PFSK-1 (cell line): ENCODE results near the gene LRRIQ1.

Experiments used
- FOXP2 ChIP-seq: optimal IDR thresholded peaks from 2 replicates; pipeline ENCODE3; 2011; ENCODE audit warnings: borderline replicate concordance, control low read depth, inconsistent platforms; ENCODE audit not compliant: insufficient read depth; ENCODE audit errors: extremely low read length, extremely low read depth
- POLR2AphosphoS5 ChIP-seq: IDR thresholded peaks from 2 replicates; pipeline ENCODE4 v1.6.1; 2012; ENCODE audit warnings: low read depth, mild to moderate bottlenecking, control low read depth, low read length, moderate library complexity
- TAF1 ChIP-seq: IDR thresholded peaks from 2 replicates; pipeline ENCODE4 v1.6.1; 2012; ENCODE audit warnings: low read length, control low read depth, borderline replicate concordance; ENCODE audit not compliant: insufficient read depth
- TF ChIP-seq, protein P1 (sequence below), 2 experiments: IDR thresholded peaks; 2 replicates each; pipeline versions ENCODE4 v1.6.1 to v1.8.0; 2011 to 2012; ENCODE audit warnings: low read depth in 2 of 2, low read length in 2 of 2, control low read depth in 1 of 2, inconsistent platforms in 1 of 2, mild to moderate bottlenecking in 1 of 2, moderate library complexity in 1 of 2; ENCODE audit not compliant: insufficient read depth in 1 of 2

DNA sequence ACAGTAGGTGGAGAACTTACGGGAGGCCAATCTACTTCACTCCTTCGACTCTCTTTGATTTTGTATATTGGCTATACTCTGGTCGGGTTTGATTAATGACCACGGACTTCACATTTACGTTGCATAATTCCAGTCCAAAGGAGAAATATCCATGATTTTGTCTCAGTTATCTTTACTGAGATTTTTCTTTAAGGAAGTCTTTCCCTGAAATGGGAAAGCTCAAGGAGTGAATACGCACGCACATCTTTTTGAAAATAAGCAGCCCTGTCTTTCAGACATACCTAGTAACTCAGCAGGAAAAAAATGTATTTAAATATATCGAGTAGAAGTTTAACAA, 238.1 kb downstream of the LRRIQ1 start:
- TF ChIP-seq POLR2AphosphoS5, result no peak
- TF ChIP-seq, protein P1, sequence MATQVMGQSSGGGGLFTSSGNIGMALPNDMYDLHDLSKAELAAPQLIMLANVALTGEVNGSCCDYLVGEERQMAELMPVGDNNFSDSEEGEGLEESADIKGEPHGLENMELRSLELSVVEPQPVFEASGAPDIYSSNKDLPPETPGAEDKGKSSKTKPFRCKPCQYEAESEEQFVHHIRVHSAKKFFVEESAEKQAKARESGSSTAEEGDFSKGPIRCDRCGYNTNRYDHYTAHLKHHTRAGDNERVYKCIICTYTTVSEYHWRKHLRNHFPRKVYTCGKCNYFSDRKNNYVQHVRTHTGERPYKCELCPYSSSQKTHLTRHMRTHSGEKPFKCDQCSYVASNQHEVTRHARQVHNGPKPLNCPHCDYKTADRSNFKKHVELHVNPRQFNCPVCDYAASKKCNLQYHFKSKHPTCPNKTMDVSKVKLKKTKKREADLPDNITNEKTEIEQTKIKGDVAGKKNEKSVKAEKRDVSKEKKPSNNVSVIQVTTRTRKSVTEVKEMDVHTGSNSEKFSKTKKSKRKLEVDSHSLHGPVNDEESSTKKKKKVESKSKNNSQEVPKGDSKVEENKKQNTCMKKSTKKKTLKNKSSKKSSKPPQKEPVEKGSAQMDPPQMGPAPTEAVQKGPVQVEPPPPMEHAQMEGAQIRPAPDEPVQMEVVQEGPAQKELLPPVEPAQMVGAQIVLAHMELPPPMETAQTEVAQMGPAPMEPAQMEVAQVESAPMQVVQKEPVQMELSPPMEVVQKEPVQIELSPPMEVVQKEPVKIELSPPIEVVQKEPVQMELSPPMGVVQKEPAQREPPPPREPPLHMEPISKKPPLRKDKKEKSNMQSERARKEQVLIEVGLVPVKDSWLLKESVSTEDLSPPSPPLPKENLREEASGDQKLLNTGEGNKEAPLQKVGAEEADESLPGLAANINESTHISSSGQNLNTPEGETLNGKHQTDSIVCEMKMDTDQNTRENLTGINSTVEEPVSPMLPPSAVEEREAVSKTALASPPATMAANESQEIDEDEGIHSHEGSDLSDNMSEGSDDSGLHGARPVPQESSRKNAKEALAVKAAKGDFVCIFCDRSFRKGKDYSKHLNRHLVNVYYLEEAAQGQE (IDR thresholded peaks at IDR 0.05; ENCODE audit: insufficient read depth in 1 of 2, low read depth in 2 of 2, low read length in 2 of 2), result no peak
- TF ChIP-seq TAF1, result no peak
- no peak for TF ChIP-seq FOXP2
